Activated T-cell treated with anti-CD3 and anti-CD28 coated beads, Interleukin-2, amount 50 U/mL, for 48 hours (primary cell): Measurements from ENCODE around the gene OSR1.
"Not testable (repeated sequence)": the region's sequence is repeated elsewhere in the genome, so short reads cannot be mapped to it uniquely, and the experiment has no call there.

Source experiments
- DNase-seq, 2 experiments: peaks; one replicate each; pipeline ENCODE4 v3.0.0-alpha.2; 2020

Gene OSR1

DNA sequence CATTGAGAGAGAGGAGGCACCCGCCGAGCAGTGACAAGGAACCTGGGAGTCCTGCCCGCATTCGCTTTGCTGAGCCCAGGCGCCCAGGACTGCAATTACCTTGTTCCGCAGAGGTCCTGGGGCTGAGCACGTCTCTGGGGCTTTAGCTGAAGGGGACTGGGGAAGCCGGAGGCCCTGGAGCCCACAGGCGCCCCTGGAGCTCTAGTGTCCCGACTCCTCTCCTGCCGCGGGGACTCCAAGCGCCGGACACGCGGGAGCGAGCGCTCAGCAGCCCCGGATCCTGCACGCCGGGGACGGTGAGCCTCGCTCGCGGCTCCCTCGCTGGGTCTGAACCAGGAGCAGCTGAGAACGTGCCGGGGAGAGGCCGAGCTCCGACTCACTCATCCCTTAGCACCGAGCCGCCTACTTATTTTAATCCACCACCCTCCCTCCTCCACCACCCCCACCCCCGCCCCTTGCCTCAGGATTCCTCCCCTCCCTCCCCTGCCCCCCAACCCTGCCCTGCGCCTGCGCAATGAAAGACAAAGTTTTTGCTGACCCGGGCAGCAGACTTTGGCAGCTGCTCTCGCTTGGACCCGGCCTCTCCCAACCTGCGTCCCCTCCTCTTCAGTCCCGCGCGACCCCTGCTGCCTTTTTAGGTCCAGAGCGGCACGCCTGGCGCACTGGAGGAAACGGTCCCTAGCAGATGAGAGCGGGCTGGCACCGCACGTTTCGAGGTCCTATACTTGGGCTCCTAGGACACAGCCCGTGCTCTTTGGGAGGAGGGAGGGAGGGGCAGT is at the start of gene OSR1:
OSR1 (minus strand) TSS at position 382 of the 779 bp plus-strand sequence. CDS start 4,818 bp downstream, outside the sequence.
- peak; percentile 39 to 56 for DNase-seq

DNA sequence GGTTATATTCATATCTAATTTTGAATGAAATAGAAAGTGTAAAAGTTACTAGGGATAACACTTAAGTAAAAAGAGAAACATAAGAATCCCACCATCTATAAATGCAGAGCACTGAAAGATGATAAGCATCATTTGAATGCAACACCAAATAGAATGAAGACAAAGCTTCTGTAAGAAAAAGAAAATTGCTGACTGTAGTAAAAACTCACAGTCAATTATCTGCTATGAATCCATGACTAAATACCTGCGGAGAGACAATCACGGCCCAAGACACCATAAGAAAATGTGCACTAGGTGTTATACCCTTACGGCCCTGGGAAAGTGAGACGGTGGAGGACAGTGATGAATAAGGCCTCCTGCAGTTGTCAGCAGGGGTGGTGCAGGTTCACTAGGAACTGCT is 45.4 kb upstream of the OSR1 start:
- no peak for DNase-seq

DNA sequence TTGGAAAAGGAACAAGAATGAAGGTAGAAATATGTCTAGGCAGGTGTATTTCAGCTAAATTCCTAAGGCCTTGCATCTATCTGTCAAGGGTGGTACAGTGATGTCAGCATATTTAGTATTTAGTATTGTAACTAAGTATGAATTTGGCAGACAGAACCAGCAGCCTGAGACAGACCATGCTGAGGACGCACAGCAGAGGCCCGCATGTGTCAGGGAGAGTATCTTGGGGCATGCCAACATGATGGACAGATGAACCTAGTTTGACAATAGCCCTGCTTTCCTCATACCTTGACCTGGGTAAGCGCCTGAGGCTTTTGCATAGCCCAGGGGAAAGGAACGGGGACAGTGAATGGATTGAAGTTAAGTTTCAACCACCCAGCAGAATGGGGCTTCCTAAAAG is 33.8 kb upstream of the OSR1 start:
- DNase-seq = no peak

DNA sequence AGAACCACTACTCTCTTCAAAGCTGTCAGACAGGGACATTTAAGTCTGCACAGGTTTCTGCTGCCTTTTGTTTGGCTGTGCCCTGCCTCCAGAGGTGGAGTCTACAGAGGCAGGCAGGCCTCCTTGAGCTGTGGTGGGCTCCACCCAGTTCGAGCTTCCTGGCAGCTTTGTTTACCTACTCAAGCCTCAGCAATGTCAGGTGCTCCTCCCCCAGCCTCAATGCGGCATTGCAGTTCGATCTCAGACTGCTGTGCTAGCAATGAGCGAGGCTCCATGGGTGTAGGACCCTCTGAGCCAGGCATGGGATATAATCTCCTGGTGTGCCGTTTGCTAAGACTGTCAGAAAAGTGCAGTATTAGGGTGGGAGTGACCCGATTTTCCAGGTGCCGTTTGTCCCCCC is 31.0 kb upstream of the OSR1 start:
- not testable (repeated sequence) for DNase-seq

DNA sequence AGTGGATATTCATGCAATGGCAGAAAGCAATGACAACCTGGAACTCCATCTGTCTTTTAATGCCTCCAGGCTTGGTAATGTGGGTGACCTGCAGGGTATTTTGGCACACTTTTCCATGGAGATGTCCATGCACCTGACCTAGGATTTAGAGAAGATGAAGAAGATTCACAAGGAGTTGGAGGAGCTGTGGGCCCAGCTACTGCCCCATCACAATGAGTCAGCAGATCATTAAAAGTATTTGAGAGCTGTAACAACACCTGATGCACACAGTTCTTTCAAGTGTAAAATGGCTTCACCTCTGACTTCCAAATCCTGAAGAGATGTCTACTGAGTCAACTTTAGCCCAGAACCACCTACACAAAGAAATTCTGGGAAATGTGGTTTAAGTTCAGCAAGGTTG is 22.1 kb upstream of the OSR1 start:
- DNase-seq = no peak

DNA sequence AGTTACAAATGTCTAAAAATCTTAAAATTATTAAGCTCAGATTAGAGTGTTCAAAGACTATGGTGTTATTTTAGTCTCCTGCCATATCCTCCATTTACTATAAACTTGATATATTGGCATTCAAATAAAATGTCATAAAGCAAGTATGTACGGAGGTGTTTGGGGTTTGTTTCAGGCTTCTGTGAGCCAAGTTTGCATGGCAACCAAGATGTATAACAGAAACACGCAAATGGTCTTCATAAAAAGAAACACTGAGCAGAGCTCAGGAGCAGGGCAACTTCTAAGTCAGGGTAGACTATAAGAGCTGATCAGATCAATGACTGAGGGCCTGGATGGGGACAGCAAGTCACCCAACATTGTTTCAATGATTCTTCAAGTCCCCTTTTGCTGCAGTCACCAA is 20.5 kb upstream of the OSR1 start:
- no peak for DNase-seq

DNA sequence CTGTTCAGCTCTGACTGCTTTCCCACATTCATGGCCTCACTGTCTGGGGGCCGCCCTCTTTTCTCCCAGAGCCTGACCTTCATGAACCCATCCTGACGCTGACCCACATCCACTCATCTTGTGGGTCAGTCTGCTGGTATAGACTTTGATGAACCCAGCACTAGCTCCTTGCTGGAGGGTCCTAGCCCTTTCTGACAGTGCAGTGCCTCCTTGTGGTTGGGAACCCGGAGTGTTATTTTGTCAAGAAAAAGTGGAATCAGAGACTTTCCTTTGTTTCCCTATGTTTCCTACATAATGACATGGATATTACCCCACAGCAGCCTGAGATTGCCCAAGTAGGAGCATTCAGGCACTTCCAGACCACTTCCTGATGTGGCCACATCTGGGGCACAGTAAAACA is 19.3 kb upstream of the OSR1 start:
- no peak for DNase-seq

DNA sequence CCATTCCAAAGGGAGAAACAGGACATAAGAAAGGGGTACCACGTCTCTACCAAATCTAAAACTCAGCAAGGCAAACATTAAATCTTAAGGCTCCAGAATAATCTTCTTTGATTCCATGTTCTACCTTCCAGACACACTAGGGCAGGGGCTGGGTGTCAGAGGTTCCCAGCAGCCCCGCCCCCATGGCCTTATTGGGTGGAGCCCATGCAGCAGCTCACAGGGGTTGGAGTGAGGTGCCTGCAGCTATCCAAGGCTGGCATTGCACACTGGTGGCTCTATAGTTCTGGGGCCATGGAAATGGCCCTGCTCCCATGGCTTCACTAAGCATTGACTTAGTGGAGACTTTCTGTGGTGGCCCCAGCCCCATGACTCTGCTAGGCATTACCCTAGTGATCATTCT is 14.9 kb upstream of the OSR1 start:
- no peak for DNase-seq

DNA sequence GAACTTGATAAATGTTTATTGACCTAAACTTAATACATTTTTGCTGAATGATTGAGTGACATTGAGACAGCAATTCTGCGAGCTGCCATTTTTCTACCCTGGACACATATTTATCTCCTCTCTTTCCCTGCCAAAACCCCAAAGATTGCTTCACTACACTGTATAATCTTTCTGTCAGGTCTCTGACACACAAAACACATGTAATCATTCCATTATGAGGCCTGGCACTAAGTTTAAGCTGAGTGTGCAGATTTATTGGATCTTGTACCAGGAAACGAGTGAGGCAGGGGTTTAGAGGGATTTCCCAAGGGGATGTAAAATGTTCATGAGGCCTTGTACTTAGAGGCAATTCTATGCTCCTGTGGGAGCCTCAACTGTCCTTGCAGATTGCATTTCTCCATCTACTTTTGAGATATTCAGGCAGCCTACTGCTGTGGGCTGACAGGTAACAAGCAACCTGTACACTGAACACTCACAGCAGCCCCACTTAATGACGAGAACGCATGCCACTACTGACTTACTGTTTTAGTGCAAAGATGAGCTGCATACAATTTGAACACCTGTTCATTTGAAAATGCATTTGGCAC is 13.7 kb upstream of the OSR1 start:
- DNase-seq = no peak

DNA sequence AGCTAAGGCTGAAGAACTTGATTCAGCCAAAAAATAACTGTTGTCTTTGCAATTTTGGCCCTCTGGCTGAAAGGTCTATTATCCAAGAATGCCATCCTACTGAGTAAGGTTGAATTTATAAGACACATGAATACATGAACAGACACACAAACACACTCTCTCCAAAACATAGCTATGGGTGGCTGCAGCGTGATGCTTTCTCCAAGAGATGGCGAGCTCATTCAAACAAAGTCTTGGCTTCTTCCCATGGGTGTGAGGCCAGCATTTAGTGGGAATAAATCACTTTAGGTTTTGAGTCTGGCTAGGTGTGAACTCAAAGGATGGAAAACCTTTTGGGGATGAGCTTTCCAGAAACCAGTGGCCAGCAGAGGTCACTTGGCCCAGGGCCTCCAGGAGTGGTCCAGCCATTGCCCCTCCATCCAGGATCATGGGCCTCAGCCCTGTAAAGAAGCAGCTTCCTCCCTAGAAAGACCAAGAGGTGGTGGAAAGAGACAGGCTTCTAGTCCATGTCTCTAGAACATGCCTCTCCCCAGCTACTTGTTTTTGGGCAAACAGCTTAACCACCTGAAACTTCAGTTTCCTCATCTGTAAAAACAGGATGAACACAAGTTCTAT is 11.0 kb upstream of the OSR1 start:
- DNase-seq = no peak

DNA sequence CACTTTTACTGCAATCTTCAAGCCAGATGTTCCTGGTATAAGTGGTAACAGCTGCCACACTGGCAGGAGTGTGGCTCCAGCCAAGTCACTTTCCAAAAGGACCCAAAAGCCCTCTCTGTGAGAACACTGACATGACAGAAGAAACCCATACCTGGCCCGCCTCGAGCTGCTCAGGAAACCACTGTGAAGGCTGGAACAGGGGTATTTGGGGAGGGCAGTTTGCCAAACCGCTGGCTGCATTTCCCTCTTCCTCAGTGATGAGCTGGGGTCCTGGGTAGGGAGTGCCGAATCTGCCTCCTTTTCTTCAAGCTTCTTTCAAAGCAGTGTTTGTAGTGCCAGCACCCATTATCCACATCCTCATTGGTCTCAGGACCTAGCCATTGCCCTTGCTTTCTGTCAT is 10.3 kb upstream of the OSR1 start:
- DNase-seq = no peak

DNA sequence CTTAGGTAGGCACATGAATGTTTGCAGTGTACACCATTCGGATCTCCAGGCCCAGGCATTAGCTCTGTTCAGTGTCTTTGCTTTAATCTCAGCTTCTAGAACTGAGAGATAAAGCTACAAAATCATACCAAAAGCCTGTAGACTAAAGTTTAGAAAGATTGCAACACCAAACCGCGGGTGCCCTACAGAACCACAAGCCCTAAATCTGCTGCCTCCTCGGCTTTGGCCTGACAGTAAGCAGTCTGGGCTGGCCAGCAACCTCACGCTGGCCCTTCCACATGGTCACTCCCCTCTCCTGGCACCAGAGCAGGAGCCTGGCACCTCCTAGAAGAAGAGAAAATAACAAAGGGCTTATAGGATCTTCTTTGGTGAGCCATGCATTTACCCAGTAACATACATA is 8.9 kb upstream of the OSR1 start:
- DNase-seq = no peak

DNA sequence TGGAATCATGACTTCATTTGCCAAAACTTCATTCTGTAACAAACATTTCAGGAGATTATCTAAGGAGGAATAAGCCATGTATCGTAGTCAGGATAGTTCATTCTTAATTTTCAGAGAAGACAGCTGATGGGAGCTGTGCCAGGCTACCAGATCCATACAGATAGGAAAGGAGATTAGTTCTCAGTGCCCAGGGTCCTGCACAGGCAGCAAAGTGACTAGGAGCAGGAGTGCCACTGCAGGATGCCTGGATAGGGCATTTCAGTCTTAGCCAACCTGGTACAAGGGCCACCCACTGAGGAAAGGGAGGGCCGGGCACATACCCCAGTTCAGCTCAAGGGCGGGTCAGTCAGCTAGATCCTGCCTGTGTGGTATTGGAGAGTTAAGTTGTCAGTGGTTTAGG is 6.7 kb upstream of the OSR1 start:
- no peak for DNase-seq

DNA sequence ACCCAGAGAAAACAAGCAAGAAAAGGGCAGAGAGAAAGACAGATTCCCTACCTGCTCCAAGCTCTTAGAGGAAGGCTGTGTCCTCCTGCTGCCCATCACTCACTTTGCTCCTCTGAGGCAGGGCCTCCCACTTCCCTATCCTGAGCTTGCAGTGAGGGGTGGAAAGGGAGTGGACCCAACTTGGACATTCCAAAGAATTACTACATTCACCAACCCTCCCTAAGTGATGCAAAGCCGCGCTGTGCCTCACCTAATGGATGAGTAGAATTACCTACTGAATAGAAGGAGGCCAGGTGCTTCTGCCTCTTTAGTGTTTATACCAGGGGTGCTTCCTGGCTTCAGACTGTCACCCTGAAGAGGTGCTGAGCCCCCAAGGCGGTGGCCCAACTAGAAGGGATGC is 5.6 kb upstream of the OSR1 start:
- no peak for DNase-seq

DNA sequence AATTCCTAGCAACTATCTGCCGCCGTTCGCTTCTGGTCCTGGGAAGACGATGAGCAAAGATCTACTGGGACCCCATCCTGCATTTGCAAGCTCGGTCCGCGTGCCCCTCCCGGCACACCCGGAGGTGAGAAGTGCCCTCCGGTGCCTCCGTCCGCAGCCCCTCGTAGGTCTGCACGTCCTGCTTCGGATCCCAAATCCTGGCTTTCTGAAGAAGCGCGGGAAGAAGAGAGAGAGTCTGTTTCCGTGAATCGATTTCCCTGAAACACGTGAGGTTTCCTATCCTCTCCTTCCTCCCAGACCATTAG is 5.0 kb upstream of the OSR1 start:
- no peak for DNase-seq

DNA sequence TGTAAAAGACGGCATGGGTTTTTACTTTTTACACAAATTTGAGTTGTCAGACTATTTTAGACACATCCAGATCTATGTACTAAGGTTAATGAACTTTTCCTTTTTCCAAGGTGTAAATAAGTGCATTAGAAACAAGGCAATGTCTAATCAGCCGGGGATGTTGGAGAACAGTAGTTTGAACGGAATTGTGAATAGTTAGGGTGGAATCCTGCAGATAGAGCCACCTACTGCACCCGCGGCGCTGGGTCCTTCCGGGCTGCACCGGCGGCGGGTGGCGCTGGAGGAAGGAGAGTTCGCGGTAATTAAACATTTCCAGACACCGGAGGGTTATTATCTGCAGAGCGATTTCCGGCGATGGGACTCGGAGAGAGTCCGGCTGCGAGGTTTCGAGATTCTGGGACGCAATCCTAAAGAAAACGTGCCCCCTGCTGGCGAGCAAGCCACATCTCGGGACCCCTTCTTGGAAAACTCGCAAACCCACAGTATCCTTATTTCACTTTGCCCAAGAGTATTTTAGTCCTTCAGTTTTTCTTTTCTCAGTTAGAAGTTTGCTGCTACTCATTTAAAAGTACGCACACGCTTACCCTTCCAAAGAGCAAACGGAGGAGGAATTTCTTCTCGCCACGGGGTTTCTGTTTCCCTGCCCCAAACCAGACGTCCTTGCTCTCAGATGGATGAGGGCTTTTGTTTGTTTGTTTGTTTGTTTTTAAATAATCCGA is 4.5 kb upstream of the OSR1 start:
- DNase-seq = peak; percentile 58 to 69

DNA sequence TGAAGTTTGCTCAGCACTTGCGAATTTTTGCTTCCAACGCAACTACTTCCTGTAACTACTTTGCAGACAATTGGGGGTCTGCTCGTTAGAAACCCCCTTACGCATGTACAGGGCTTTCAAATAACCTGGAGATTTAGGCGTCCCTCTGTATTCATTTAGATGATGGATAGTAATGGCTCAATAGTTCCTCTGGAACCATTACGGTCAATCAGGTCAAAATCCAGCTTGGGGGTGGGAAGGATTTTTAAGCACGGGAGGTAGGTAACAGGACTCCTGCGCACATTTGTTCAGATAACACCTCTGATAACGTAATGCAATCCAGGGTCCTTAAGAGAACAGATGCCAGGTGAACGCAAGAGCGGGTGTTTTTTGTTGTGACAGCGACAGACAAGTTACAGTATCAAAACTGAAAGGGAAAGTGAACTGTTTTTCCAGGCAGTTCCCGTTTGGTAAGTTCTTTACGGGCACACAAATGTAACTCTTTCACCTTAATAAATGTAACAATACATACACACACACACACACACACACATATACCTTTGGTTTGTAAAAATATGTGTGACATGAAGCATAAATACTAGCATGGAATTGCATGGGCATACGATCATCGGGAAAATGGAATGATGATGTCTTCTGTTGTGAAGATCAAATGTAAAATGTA is 3.8 kb upstream of the OSR1 start:
- no peak for DNase-seq

DNA sequence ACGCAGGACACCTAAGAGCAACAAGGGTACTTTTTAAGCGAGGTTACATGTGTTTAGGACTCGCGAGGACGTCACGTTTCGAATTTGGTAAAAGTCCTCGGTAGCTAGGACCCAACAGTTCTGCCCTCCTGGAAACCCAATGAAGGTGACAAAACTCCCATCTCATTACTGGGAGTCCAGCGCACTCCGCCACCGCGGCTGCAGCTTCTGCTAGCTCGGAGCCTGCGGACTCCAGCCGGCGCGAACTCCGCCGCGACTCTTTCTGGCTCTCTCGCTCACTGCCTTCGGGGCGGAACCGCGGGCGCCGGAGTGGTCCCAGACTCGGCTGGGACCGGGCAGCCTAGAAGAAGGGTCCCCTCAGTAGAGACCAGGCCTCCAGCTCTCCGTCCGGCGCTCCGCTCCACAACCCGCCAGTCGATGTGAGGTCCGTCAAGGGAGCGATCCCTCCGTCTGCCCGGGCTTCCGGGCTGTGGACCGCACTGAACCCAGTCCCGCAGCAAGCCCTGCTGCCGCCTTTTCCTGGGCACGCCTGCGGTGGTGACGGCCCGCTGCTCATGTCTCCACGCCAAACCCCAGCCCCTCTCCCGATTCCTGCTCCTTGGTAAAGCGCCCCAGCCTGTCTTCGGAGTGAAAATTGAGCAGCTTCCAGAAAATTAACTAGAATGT is 3.0 kb upstream of the OSR1 start:
- peak; percentile 40 to 48 for DNase-seq

DNA sequence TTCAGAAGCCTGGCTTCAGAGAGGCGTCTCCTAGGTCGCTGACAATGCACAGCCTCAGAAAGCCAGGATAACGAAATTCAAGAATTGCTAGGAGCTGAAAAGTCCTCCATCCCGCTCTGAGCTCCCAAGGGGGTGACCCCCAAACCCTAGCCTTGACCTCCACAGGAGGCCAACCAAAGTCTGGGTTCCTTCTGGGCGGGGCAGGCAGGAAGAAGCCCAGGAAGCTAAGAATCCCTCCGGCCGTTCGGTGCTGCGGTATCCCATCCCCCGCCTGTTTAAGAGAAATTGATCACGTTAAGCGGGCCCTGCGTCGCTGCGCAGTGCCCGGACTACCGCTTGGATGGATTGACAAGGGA is 2.5 kb upstream of the OSR1 start:
- peak in 1 of 2 experiments; percentile 28 for DNase-seq

DNA sequence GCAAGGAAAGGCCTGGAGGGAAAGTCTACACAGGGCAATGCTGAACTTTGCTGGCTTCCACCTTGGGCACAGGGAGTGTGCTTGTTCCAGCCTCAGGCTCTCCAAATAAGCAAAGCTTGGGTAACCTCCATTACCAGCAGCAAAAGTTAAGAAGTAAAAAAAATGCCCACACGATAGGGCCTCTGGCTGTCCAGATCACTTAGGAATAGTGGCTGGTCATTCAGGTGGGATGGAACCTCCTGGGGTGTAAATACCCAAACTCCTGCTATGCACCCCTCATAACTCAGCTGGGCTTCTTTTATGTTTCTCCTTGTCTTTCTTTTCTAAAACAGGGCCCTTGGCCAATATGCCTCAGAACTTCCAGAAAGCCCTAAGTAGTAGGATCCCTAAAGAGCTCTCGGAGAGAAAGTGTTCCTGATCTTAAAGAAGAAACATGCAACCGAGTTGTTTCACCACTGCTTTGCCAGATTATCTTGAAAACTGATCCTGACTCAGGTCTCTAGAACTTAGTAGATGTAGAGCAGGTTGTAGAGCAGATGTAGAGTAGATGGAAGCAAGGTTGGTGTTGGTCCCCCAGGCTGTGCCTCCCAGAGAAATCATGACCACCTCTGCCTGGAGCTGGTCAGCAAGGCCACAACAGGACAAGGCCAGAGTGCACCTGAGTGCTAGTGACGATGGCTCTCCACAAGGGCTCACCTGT is 2.0 kb upstream of the OSR1 start:
- DNase-seq = peak in 1 of 2 experiments; percentile 28

DNA sequence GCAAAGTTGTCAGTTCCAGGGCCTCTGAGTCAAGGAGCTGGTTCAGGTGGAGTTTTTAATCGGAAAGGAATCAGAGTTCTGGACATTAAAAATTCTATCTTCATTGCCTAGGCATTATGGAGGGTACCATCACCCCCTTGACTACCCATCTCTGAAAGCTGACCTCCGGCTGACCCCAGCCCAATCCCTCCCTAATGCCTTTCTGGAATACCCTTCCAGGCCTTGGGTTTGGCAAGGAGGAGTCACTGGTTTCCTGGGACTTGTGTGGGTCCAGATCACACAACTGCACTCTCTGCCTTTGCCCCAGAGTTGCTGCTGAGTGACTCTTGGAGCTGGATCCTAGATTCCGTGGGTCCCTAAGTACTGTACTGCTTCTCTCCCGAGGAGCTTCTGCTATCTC is 1.0 kb upstream of the OSR1 start:
- no peak for DNase-seq

DNA sequence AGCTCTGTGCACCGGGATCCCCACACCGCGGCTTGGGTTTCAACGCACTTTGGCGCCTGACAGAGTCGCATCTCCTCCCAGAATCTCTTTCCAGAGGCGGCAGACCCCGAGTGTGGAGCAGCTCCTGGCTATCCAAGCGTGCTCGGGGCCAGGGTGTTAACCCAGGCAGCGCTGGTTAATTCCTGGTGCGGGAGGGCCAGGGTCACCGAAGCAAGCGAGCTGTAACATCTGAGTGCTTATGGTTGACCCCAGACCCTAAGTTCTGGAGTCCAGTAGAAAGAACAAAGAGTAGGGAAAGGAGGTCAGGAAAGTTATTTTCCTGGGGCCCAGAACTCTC is 566 bp upstream of the OSR1 start:
- DNase-seq = no peak
